Measurements from ENCODE around the gene LMNTD2.
A peak's percentile ranks its signal among the peaks of the same experiment; 100 is the strongest.

The LMNTD2 gene

DNA sequence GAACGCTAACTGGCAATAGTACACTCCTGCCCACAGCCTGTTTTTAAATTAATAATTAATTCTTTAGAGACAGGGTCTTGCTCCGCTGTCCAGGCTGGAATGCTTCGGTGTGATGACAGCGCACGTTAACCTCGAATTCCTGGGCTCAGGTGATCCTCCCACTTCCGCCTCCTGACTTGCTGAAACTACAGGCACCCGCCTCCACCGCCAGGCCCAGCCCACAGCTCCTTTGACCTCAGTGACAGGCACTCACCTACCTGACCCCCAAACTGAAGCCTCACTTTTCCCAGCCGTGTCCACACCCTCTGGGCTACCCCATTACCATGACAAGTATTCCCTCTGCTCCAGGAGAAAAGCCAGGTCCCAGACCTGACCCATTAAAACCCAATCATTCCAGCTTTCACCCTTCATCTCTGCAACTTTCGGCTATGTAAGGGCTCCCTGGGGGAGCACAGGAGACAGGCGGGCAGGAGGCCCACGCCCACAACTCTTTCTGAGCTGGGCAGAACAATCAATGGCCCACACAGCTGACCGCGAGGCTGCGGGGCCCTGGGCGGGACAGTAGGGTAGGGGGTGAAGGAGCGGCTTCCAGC lies 730 bp downstream of the LMNTD2 start:
- Histone ChIP-seq H3K9ac (ENCODE audit: low read depth in 1 of 2, low read length in 2 of 2) (peak overlapping the region; percentile 77 to 99), H3K36me3 (ENCODE audit: control insufficient read depth in 2 of 2, insufficient read depth in 2 of 2, low read length in 2 of 2) (peaks cover 12 to 18% of the 10 kb centered on the region in 2 donors), H3K27ac (ENCODE audit: low read depth in 2 of 2, low read length in 2 of 2) (peak overlapping the region; percentile 98 to 99), H3K9me3 (ENCODE audit: control insufficient read depth in 2 of 2, low read length in 2 of 2) (no peaks in the 10 kb centered on the region), H3K4me3 (ENCODE audit: low read length in 2 of 2) (peak overlapping the region; percentile 65 to 74), H3K27me3 (ENCODE audit: control insufficient read depth in 2 of 2, insufficient read depth in 2 of 2, low read length in 2 of 2) (peaks cover 4 to 6% of the 10 kb centered on the region in 2 donors), H3K4me1 (ENCODE audit: control insufficient read depth in 2 of 2, insufficient read depth in 2 of 2, low read length in 2 of 2) (peaks cover 29 to 39% of the 10 kb centered on the region in 2 donors)

DNA sequence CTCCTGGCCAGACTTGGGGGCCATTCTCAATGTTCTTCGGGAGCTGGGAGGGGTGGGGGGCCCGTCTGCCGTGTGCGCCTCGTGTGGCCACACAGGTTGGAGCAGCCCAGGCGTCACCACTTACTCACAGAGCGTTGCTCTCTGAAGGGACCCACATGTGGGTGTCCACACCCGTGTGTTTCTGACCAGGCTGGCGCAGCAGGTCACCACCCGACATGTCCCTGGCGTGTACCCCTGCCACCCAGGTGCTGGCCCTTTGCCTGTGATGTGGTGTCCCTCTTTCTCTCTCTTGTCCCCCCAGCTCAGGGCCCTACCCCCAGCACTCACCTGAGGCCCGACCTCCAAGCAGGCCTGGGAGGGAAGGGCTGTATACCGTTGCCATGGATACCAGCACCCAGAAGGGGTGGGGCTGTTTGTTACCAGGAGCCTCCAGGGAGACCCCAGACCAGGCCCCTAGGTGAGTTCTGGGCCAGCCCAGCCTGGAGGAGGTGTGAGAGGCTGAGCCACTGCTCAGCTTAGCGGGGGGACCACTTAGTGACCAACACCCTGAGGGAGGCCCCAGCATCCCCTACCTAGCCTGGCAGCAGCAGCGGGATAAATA lies 1.4 kb downstream of the LMNTD2 start:
- peaks cover 9 to 18% of the 10 kb centered on the region in 2 donors for H3K36me3 ChIP-seq (ENCODE audit: control insufficient read depth in 2 of 2, insufficient read depth in 2 of 2, low read length in 2 of 2)
- peaks cover 4 to 6% of the 10 kb centered on the region in 2 donors for H3K27me3 ChIP-seq (ENCODE audit: control insufficient read depth in 2 of 2, insufficient read depth in 2 of 2, low read length in 2 of 2)
- H3K4me3 ChIP-seq (ENCODE audit: low read length in 2 of 2): peak overlapping the region in 1 of 2 donors; percentile 33
- peak overlapping the region; percentile 62 to 63 for H3K27ac ChIP-seq (ENCODE audit: low read depth in 2 of 2, low read length in 2 of 2)
- peaks cover 36 to 45% of the 10 kb centered on the region in 2 donors for H3K4me1 ChIP-seq (ENCODE audit: control insufficient read depth in 2 of 2, insufficient read depth in 2 of 2, low read length in 2 of 2)
- peak overlapping the region in 1 of 2 donors; percentile 19 for H3K9ac ChIP-seq (ENCODE audit: low read depth in 1 of 2, low read length in 2 of 2)
- H3K9me3 ChIP-seq (ENCODE audit: control insufficient read depth in 2 of 2, low read length in 2 of 2): no peaks in the 10 kb centered on the region

- no peak overlapping the region for H3K27ac ChIP-seq (ENCODE audit: low read depth in 2 of 2, low read length in 2 of 2)
- H3K4me1 ChIP-seq (ENCODE audit: control insufficient read depth in 2 of 2, insufficient read depth in 2 of 2, low read length in 2 of 2): peaks cover 39 to 46% of the 10 kb centered on the region in 2 donors
- H3K9me3 ChIP-seq (ENCODE audit: control insufficient read depth in 2 of 2, low read length in 2 of 2): no peaks in the 10 kb centered on the region
- no peak overlapping the region for H3K9ac ChIP-seq (ENCODE audit: low read depth in 1 of 2, low read length in 2 of 2)
- no peak overlapping the region for H3K4me3 ChIP-seq (ENCODE audit: low read length in 2 of 2)
- H3K36me3 ChIP-seq (ENCODE audit: control insufficient read depth in 2 of 2, insufficient read depth in 2 of 2, low read length in 2 of 2): peaks cover 4 to 12% of the 10 kb centered on the region in 2 donors
- H3K27me3 ChIP-seq (ENCODE audit: control insufficient read depth in 2 of 2, insufficient read depth in 2 of 2, low read length in 2 of 2): peaks cover 4 to 9% of the 10 kb centered on the region in 2 donors
Observed at GRCh38 chr11:558503-558902, 2.0 kb downstream of the LMNTD2 start.

GRCh38 chr11:557328-558132 lies 3.0 kb downstream of the LMNTD2 start:
- Histone ChIP-seq H3K9me3 (ENCODE audit: control insufficient read depth in 2 of 2, low read length in 2 of 2) (no peaks in the 10 kb centered on the region), H3K27ac (ENCODE audit: low read depth in 2 of 2, low read length in 2 of 2) (no peak overlapping the region), H3K36me3 (ENCODE audit: control insufficient read depth in 2 of 2, insufficient read depth in 2 of 2, low read length in 2 of 2) (peaks cover 0 to 3% of the 10 kb centered on the region in 2 donors), H3K4me1 (ENCODE audit: control insufficient read depth in 2 of 2, insufficient read depth in 2 of 2, low read length in 2 of 2) (peaks cover 36 to 38% of the 10 kb centered on the region in 2 donors), H3K27me3 (ENCODE audit: control insufficient read depth in 2 of 2, insufficient read depth in 2 of 2, low read length in 2 of 2) (peaks cover 4 to 9% of the 10 kb centered on the region in 2 donors), H3K9ac (ENCODE audit: low read depth in 1 of 2, low read length in 2 of 2) (no peak overlapping the region), H3K4me3 (ENCODE audit: low read length in 2 of 2) (no peak overlapping the region)

DNA sequence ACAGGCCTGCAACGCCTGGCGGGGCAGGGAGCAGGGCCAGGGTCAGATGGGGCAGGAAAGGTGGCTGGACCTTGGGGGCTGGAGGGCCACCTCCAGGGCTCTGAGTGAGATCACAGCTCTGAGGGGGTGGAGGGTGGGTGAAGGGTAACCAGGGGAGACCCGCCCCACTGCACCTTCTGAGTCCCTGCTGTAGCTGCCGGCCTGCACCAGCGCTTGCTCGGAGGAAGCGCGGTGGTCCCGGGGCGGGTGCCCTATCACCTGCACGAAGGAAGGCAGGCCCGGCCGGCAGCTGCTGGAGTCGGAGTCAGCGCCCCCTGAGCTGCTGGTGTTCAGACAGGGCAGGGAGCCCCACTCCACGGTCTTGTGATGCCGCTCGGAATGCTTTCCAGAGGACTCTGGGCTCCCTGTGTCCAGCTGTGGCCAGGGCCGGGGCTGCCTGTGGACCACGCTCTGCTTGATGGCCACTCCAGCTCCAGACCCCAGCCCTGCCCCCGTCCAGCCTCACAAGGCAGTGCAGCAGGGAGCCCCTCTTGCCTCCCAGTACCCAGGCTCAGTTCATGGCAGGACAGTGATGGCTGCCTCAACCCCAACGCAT lies 3.8 kb downstream of the LMNTD2 start:
- Histone ChIP-seq H3K36me3 (ENCODE audit: control insufficient read depth in 2 of 2, insufficient read depth in 2 of 2, low read length in 2 of 2) (no peaks in the 10 kb centered on the region), H3K4me3 (ENCODE audit: low read length in 2 of 2) (no peak overlapping the region), H3K4me1 (ENCODE audit: control insufficient read depth in 2 of 2, insufficient read depth in 2 of 2, low read length in 2 of 2) (peaks cover 29 to 30% of the 10 kb centered on the region in 2 donors), H3K9ac (ENCODE audit: low read depth in 1 of 2, low read length in 2 of 2) (no peak overlapping the region), H3K27me3 (ENCODE audit: control insufficient read depth in 2 of 2, insufficient read depth in 2 of 2, low read length in 2 of 2) (peaks cover 4 to 9% of the 10 kb centered on the region in 2 donors), H3K9me3 (ENCODE audit: control insufficient read depth in 2 of 2, low read length in 2 of 2) (no peaks in the 10 kb centered on the region), H3K27ac (ENCODE audit: low read depth in 2 of 2, low read length in 2 of 2) (no peak overlapping the region)

DNA sequence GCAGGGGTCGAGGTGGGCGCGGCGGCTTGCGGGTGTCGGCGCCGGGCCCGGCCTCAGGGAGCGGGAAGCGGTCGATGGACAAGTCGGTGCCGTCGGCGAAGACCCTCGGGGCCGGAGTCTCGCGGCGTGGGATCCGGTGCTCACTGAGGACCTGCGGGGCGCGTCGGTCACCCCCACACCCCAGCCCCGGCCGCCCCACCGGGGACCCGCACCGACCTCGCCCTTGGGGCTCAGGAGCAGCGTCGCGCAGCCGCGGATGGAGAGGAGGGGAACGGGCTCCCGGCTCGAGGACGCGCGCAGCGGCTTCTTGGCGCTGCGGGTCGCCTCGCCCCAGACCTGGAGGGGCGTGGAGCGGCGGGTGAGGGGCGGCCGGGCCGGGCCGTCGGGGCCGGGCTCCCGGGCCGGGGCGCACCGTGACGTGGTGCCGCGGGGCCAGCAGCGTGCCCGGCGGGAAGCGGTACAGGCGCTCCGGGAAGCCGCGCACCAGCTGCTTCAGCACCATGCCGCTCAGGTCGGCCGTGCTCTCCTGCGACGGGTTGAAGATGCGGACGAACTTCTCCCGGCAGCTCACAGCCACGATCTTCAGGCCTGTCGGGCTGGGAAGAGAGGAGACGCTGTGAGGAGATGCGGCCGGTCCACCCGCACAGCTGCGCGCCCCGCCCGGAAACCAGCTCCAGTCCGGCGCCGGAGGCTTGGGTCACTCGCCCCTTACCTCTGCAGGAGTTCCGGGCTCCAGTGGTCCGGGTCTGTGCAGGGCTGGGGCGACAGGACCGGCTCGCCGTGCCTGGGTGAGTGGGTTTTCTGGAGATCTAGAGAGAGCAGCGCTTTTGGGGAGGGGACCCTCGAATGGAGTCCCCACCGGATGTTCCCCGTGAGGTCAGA lies 4.5 kb downstream of the LMNTD2 start:
- no peaks in the 10 kb centered on the region for H3K36me3 ChIP-seq (ENCODE audit: control insufficient read depth in 2 of 2, insufficient read depth in 2 of 2, low read length in 2 of 2)
- H3K4me1 ChIP-seq (ENCODE audit: control insufficient read depth in 2 of 2, insufficient read depth in 2 of 2, low read length in 2 of 2): peaks cover 24 to 26% of the 10 kb centered on the region in 2 donors
- H3K9ac ChIP-seq (ENCODE audit: low read depth in 1 of 2, low read length in 2 of 2): no peak overlapping the region
- H3K4me3 ChIP-seq (ENCODE audit: low read length in 2 of 2): no peak overlapping the region
- no peaks in the 10 kb centered on the region for H3K9me3 ChIP-seq (ENCODE audit: control insufficient read depth in 2 of 2, low read length in 2 of 2)
- peaks cover 4 to 9% of the 10 kb centered on the region in 2 donors for H3K27me3 ChIP-seq (ENCODE audit: control insufficient read depth in 2 of 2, insufficient read depth in 2 of 2, low read length in 2 of 2)
- no peak overlapping the region for H3K27ac ChIP-seq (ENCODE audit: low read depth in 2 of 2, low read length in 2 of 2)

- no peaks in the 10 kb centered on the region for H3K9me3 ChIP-seq (ENCODE audit: control insufficient read depth in 2 of 2, low read length in 2 of 2)
- peaks cover 24% of the 10 kb centered on the region in 2 donors for H3K4me1 ChIP-seq (ENCODE audit: control insufficient read depth in 2 of 2, insufficient read depth in 2 of 2, low read length in 2 of 2)
- peak overlapping the region in 1 of 2 donors; percentile 48 for H3K4me3 ChIP-seq (ENCODE audit: low read length in 2 of 2)
- peaks cover 0 to under 1% of the 10 kb centered on the region in 2 donors for H3K36me3 ChIP-seq (ENCODE audit: control insufficient read depth in 2 of 2, insufficient read depth in 2 of 2, low read length in 2 of 2)
- no peak overlapping the region for H3K9ac ChIP-seq (ENCODE audit: low read depth in 1 of 2, low read length in 2 of 2)
- no peak overlapping the region for H3K27ac ChIP-seq (ENCODE audit: low read depth in 2 of 2, low read length in 2 of 2)
- peaks cover 4 to 9% of the 10 kb centered on the region in 2 donors for H3K27me3 ChIP-seq (ENCODE audit: control insufficient read depth in 2 of 2, insufficient read depth in 2 of 2, low read length in 2 of 2)
Observed at GRCh38 chr11:555227-555779, 5.2 kb downstream of the LMNTD2 start.

DNA sequence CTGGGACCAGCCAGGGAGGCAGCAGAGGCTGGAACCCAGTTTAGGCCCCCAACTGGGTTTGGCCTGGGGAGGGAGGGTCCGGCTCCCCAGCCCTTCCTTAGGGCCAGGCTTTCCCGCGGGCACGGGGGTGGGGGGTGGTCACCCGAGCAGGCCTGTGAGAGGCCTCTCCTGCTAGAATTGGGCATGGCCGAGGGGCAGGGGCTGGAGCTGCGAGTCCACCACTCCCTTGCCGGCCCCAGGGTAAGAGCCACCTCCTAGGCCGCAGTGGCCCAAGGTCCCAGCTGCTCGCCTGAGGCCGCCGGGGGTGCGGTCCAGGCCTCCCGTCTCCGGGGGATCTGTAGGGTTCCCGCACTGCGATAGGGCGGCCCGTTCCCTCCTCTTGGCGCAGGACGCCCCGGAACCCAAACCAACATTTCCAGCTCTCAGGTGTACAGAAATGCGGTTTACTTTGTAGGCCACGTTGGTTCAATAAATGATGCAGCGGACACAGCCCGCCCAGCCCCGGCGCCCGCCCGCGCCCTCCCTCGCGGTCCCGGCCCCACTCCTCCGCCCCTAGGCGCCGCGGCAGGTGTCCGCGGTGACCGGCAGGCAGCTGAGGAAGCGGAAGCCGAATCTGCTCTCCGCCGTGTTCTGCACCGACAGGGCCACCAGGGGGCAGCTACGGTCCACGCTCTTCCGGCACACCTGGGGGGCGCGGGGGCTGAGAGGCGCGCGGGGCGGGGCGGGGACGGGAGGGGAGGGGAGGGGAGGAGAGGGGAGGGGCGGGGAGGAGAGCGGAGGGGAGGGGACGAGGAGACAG lies 5.9 kb downstream of the LMNTD2 start:
- Histone ChIP-seq H3K27ac (ENCODE audit: low read depth in 2 of 2, low read length in 2 of 2) (no peak overlapping the region), H3K27me3 (ENCODE audit: control insufficient read depth in 2 of 2, insufficient read depth in 2 of 2, low read length in 2 of 2) (peaks cover 4 to 9% of the 10 kb centered on the region in 2 donors), H3K36me3 (ENCODE audit: control insufficient read depth in 2 of 2, insufficient read depth in 2 of 2, low read length in 2 of 2) (peaks cover 0 to 3% of the 10 kb centered on the region in 2 donors), H3K4me1 (ENCODE audit: control insufficient read depth in 2 of 2, insufficient read depth in 2 of 2, low read length in 2 of 2) (peaks cover 17 to 19% of the 10 kb centered on the region in 2 donors), H3K4me3 (ENCODE audit: low read length in 2 of 2) (peak overlapping the region; percentile 37 to 63), H3K9me3 (ENCODE audit: control insufficient read depth in 2 of 2, low read length in 2 of 2) (no peaks in the 10 kb centered on the region), H3K9ac (ENCODE audit: low read depth in 1 of 2, low read length in 2 of 2) (peak overlapping the region; percentile 6 to 62)

Measured in mucosa of rectum (tissue), 2 donors.